Stomach smooth muscle (tissue), 2 donors: ENCODE data around the gene VEGFC.
A peak's percentile ranks its signal among the peaks of the same experiment; 100 is the strongest.

Source experiments
- H3K27ac ChIP-seq: one replicate; pipeline ENCODE4 v1.7.0; 2013; ENCODE audit warnings: mild to moderate bottlenecking, low read length, inconsistent platforms
- H3K27me3 ChIP-seq, 2 donors: one replicate each; pipeline ENCODE4 v1.7.0; 2013; ENCODE audit warnings: low read length in 2 of 2; ENCODE audit not compliant: insufficient read depth in 2 of 2, control insufficient read depth in 1 of 2
- H3K36me3 ChIP-seq, 2 donors: one replicate each; pipeline ENCODE4 v1.7.0; 2013; ENCODE audit warnings: low read length in 2 of 2; ENCODE audit not compliant: control insufficient read depth in 2 of 2, insufficient read depth in 2 of 2
- H3K4me1 ChIP-seq: one replicate; pipeline ENCODE4 v1.7.0; 2013; ENCODE audit warnings: low read length; ENCODE audit not compliant: control insufficient read depth, insufficient read depth
- H3K4me3 ChIP-seq, 2 donors: one replicate each; pipeline ENCODE4 v1.7.0; 2013; ENCODE audit warnings: low read length in 2 of 2
- H3K9ac ChIP-seq, 2 donors: one replicate each; pipeline ENCODE4 v1.7.0; 2013; ENCODE audit warnings: low read length in 2 of 2, mild to moderate bottlenecking in 1 of 2
- H3K9me3 ChIP-seq, 2 donors: one replicate each; pipeline ENCODE4 v1.7.0; 2013; ENCODE audit warnings: low read length in 2 of 2; ENCODE audit not compliant: control insufficient read depth in 2 of 2
- donor health status: healthy.
- donor health status: Pancreatic carcinoma.

Gene VEGFC

DNA sequence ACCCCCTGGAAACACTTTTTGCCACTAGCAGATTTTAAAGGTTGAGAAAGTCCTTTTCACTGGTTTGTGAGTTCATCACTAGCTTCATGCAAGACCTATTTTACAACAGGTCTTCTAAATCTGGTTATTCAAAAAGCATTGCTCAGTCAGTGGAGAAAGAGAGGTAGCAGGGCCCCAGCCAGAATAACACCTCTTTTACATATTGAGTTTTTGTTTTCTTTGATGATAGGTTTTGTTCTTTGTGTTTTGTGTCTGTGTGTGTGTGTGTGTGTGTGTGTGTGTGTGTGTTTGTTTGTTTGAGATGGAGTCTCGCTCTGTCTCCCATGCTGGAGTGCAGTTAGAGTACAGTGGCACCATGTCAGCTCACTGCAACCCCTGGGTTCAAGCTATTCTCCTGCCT lies 2.7 kb upstream of the VEGFC start:
- peaks cover 2% of the 10 kb centered on the region for H3K4me1 ChIP-seq
- no peak overlapping the region for H3K27ac ChIP-seq
- no peak overlapping the region for H3K4me3 ChIP-seq
- no peaks in the 10 kb centered on the region for H3K27me3 ChIP-seq
- H3K9ac ChIP-seq = no peak overlapping the region
- H3K9me3 ChIP-seq = no peaks in the 10 kb centered on the region
- no peaks in the 10 kb centered on the region for H3K36me3 ChIP-seq

DNA sequence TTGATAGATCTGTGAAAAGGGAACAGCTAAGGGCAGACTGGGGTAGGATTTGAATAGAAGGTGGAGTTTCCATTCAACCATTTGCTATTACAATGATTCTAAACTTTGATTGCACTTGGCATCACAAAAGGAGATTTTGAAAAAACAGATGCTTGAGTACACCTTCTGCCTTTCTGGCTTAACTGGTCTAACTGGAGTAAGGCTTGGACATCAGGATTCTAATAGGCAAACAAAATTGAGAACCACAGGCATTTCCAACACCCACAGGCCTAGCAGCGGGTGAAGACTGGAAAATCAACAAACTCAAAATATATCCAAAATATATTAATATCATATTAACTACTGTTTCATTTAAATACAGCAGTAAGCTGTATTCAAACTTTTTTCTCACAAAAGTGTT lies 1.9 kb upstream of the VEGFC start:
- Histone ChIP-seq H3K36me3 (no peaks in the 10 kb centered on the region), H3K27me3 (no peaks in the 10 kb centered on the region), H3K4me1 (peaks cover 2% of the 10 kb centered on the region), H3K9me3 (no peaks in the 10 kb centered on the region), H3K9ac (no peak overlapping the region), H3K4me3 (no peak overlapping the region), H3K27ac (no peak overlapping the region)

DNA sequence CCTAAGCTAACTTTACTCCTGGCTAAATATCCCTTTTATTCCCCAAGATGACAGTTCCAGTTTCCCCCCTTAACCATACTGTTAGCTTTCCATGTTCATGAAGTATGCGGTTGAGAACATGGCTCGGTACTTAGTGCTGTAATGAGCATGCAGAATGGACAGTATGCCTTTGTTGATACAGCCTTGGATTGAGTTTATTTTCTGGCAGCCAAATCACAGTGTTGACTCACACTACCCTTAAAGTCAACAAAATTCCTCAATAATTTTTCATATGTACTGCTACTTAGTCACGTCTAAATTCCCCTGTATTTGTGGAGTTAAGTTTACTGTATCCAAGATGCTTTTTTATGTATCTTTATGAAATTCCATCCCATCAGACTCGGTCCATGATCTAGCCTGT lies 1.4 kb upstream of the VEGFC start:
- Histone ChIP-seq H3K27me3 (no peaks in the 10 kb centered on the region), H3K4me3 (no peak overlapping the region), H3K4me1 (peaks cover 2% of the 10 kb centered on the region), H3K27ac (no peak overlapping the region), H3K9me3 (no peaks in the 10 kb centered on the region), H3K36me3 (no peaks in the 10 kb centered on the region), H3K9ac (no peak overlapping the region)

DNA sequence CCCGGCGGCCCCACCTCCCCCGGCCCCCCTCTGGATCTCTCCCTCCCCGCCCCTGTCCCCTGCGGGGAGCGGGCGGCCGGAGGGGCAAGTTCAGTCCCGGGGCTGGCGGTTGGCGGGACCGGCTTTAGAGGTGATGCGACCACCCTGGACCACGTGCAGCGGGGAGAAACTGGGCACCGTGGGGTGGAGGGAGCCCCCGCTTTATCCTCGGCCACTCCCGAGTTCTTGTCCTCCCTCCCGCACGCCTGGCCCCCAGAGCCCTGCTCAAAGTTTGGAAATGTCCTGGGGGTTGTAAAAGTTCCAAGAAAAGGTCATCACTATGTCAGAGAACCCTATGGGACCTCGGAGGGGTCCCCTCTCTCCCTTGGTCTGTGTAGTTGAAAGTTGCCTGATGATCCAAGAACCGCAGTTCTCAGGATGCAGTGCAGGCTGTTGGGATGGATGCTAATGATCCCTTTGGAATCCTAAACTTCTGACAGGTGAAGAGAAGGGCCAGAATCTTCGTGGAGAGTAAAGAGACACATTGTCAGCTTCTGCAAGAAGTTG lies 411 bp upstream of the VEGFC start:
- H3K9ac ChIP-seq = no peak overlapping the region
- H3K36me3 ChIP-seq = no peaks in the 10 kb centered on the region
- H3K4me1 ChIP-seq = peaks cover 2% of the 10 kb centered on the region
- peak overlapping the region; percentile 17 to 62 for H3K4me3 ChIP-seq
- no peaks in the 10 kb centered on the region for H3K27me3 ChIP-seq
- no peaks in the 10 kb centered on the region for H3K9me3 ChIP-seq
- H3K27ac ChIP-seq = no peak overlapping the region

DNA sequence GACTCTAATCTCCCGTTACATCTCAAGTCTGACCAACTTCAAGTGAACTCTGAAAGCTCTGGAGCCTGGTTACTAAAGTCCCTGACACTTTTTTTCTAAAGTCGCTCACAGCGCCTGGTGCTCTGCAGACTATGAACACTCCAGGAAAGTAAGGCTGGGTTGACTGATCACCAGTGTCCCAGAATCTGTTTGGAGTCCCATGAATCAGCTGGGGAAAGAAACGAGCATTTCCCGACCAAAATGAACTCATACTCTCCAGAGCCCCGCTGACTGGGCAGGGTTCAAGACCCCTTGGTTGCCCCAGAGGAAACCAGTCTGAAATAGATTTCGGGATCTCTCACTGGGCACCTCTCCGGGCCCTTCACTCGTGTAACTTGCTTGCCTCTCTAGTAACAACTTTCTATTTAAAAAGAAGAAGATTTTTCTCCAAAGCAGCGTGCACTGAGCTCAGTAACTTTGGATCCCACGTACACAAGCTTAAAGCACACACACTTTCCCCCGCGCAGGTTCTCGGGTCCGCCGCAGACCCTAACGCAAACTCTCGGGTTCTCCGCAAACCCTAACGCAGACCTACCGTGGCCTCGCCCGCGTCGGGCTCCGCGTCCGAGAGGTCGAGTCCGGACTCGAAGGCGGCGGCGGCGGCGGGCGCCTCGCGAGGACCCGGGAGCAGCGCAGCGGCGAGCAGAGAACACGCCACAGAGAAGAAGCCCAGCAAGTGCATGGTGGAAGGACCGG lies 964 bp downstream of the VEGFC start:
- H3K9me3 ChIP-seq = no peaks in the 10 kb centered on the region
- H3K4me1 ChIP-seq = peaks cover 2% of the 10 kb centered on the region
- no peak overlapping the region for H3K27ac ChIP-seq
- H3K9ac ChIP-seq = peak overlapping the region; percentile 54 to 55
- H3K4me3 ChIP-seq = peak overlapping the region; percentile 52 to 79
- H3K27me3 ChIP-seq = no peaks in the 10 kb centered on the region
- no peaks in the 10 kb centered on the region for H3K36me3 ChIP-seq

DNA sequence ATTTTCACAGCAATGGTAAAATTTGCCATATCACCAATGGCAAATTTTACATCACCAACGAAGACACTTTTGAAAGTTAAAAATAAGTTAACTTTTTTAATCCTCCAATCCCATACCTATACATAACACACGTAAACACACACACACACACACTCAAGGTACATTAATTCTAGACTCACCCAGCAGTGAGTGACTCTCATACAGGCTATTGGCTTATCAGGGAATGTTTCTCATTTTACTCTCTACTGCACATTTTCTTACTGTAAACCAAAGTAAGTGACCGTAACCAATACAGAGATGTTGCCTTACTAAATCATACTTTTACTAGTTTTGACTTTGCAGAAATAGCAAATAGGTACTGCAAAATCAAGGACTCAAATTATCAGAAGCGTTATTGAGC lies 2.3 kb downstream of the VEGFC start:
- H3K27me3 ChIP-seq = no peaks in the 10 kb centered on the region
- H3K4me1 ChIP-seq = peaks cover 2% of the 10 kb centered on the region
- no peak overlapping the region for H3K4me3 ChIP-seq
- no peaks in the 10 kb centered on the region for H3K36me3 ChIP-seq
- H3K27ac ChIP-seq = no peak overlapping the region
- no peak overlapping the region for H3K9ac ChIP-seq
- H3K9me3 ChIP-seq = no peaks in the 10 kb centered on the region

DNA sequence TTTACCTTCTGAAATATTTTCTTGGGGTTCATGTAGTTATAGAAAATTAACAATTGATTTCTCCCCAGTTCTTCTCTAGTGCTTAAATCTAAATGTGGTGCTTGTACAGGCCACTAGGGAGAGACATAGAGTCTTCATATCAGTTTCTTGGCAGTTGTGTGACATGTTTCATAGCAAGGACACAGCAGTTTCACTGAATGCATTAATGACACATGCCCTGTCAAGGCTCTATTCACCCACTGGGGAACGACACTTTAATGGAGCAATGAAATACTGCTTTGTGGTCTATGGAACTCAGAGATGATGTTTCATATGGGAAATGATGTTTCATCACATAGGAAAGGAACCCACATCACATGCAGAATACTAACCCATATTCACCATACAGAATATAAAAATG lies 2.8 kb downstream of the VEGFC start:
- Histone ChIP-seq H3K27me3 (no peaks in the 10 kb centered on the region), H3K9me3 (no peaks in the 10 kb centered on the region), H3K4me3 (no peak overlapping the region), H3K27ac (no peak overlapping the region), H3K9ac (no peak overlapping the region), H3K36me3 (no peaks in the 10 kb centered on the region), H3K4me1 (peaks cover 2% of the 10 kb centered on the region)

DNA sequence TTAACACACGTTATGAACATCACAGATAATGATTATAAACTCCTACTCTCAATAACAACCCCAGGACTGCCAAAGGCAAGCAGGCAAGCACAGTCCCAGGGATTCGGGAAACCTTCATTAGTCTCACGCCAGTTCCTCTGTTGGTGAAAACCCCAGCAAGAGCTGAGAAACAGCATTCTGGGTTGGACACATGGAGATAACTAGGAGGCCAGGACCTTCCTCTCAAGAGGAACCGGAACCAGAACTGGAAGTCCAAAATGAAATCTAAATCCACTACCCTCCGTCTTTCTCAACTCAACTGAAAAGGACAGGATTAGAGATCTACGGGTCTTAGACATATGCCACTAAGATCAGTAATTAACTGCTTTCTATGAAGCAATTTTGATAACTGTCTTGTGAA lies 3.8 kb downstream of the VEGFC start:
- Histone ChIP-seq H3K4me3 (no peak overlapping the region), H3K36me3 (no peaks in the 10 kb centered on the region), H3K27me3 (no peaks in the 10 kb centered on the region), H3K4me1 (peaks cover 2% of the 10 kb centered on the region), H3K9me3 (no peaks in the 10 kb centered on the region), H3K27ac (no peak overlapping the region), H3K9ac (no peak overlapping the region)

DNA sequence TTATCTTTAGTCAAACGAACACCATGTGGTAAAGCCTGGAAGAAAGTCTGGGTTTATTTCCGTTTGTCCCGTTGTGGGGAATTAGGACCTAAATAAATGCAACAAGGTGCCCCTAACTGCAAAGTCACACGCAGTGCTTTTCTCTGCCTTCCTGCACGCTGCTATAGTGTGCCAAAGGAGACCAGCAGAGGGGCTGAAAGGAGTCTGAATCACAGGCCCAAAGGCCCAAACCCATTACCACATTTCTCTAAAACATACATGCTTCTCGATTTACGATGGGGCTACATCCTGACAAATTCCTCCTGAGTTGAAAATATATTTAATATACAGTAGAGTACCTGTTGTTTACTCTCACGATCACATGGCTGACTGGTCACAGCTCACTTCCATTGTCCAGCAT lies 4.5 kb downstream of the VEGFC start:
- no peaks in the 10 kb centered on the region for H3K9me3 ChIP-seq
- no peaks in the 10 kb centered on the region for H3K36me3 ChIP-seq
- no peak overlapping the region for H3K9ac ChIP-seq
- no peak overlapping the region for H3K4me3 ChIP-seq
- peaks cover 2% of the 10 kb centered on the region for H3K4me1 ChIP-seq
- H3K27ac ChIP-seq = no peak overlapping the region
- H3K27me3 ChIP-seq = no peaks in the 10 kb centered on the region

DNA sequence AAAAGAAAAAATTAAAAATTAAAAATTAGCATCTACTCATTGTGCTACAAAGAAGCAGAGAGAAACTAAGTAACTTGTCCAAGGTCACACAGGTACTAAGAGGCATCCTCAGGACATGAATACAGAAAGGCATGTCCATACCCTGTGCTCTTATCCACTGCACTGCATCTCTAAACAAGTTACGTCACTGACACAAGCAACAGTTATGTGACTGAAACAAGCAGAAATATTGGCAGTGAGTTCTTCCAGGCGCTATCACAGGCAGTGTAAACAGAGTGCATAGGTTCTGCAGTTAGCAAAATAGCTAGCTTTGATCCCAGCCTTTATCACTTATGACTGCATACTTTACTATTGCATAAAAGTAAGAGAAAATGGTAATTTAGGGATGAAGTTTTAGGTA lies 7.9 kb downstream of the VEGFC start:
- Histone ChIP-seq H3K9me3 (no peaks in the 10 kb centered on the region), H3K36me3 (no peaks in the 10 kb centered on the region), H3K4me1 (no peaks in the 10 kb centered on the region), H3K27ac (no peak overlapping the region), H3K9ac (no peak overlapping the region), H3K4me3 (no peak overlapping the region), H3K27me3 (no peaks in the 10 kb centered on the region)

DNA sequence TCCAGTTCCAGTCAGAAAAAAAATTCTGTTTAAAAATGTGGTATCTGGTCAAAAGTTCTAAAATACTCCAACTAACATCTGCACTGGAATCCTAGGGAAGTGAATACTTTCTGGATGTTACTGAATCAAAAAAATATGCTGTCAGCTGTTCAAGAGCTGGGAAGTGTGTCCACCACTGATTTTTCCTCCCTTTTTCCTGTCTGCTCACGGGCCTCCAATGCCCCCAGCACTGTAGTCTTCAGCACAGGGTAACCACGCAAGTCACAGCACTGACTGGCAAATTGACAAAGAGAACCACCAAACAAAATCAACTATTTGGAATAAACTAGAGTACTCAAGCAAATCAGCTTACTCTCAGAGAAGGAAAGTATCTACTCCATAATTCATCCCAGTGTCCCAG lies 9.9 kb downstream of the VEGFC start:
- Histone ChIP-seq H3K9me3 (no peaks in the 10 kb centered on the region), H3K27me3 (no peaks in the 10 kb centered on the region), H3K4me3 (no peak overlapping the region), H3K9ac (no peak overlapping the region), H3K4me1 (no peaks in the 10 kb centered on the region), H3K27ac (no peak overlapping the region), H3K36me3 (no peaks in the 10 kb centered on the region)
